Astrocyte of the cerebellum (primary cell): ENCODE measurements around the gene MED29.

Source experiments
- DNase-seq: peaks from one replicate; pipeline ENCODE4 v3.0.0-alpha.2; 2011; ENCODE audit warnings: low read depth
- H3K4me3 ChIP-seq: 2 replicates; pipeline ENCODE4 v1.5.1; 2011; ENCODE audit warnings: mild to moderate bottlenecking, low read depth, low read length, moderate library complexity
- CTCF ChIP-seq: IDR thresholded peaks from 2 replicates; pipeline ENCODE4 v1.5.1; 2012; ENCODE audit warnings: low read length, low read depth, moderate library complexity, mild to moderate bottlenecking; ENCODE audit errors: missing control alignments
- in situ Hi-C: cut with HindIII; loops from 2 replicates; pipeline ENCODE4 v1.10.0; 2017; ENCODE audit warnings: low sequenced_read_pairs

Gene MED29

DNA sequence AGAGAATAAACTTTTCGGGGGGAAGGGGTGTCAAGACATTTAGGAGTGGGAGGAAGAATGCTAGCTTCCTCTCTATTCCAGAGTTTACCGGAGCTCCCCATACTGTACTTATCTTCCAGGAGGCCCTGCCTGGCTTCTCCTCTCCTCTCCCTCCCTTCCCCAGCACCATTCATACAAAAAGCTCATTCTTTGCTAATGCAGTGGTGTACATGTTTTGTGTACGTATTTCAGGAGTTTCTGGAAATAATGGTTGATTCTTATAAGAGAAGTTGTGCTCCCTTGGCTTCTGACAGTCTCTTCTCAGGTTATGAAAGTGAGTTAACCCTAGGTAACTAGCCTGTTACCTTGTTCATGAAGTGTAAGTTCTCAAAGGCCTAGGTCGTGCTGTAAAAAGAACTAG is 41.9 kb upstream of the MED29 start:
- in situ Hi-C loops, result no loop called here
- no peak for TF ChIP-seq CTCF
- H3K4me3 ChIP-seq, result no peak overlapping the region
- no peak for DNase-seq

DNA sequence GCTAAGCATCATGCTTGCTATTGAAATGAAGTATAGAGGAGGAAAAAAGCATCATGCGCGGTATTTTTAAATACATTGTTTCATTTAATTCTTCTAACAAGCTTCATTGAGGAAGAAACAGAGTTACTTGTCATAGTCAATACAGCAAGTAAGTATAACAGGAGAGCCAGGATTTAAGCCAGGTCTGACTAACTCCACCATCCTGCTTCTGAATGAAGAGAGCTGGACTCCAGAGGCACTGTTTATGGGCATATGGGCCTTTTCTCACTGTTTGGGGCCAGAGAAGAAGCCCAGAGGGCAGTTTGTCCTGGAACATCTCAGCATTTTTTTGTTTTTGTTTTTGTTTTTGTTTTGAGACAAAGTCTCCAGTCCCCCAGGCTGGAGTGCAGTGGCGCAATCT is 41.0 kb upstream of the MED29 start:
- no peak for TF ChIP-seq CTCF
- DNase-seq, result no peak
- in situ Hi-C loops, result no loop called here
- H3K4me3 ChIP-seq, result no peak overlapping the region

GRCh38 chr19:39351537-39352064 is 39.6 kb upstream of the MED29 start:
- no peak for TF ChIP-seq CTCF
- in situ Hi-C loops, result no loop called here

GRCh38 chr19:39352381-39353255 is 38.6 kb upstream of the MED29 start:
- DNase-seq, result no peak
- no peak overlapping the region for H3K4me3 ChIP-seq
- TF ChIP-seq CTCF, result no peak
- in situ Hi-C loops, result no loop called here

More at GRCh38 chr19:39351537-39352064, 39.6 kb upstream of the MED29 start:
- no peak overlapping the region for H3K4me3 ChIP-seq
- no peak for DNase-seq

DNA sequence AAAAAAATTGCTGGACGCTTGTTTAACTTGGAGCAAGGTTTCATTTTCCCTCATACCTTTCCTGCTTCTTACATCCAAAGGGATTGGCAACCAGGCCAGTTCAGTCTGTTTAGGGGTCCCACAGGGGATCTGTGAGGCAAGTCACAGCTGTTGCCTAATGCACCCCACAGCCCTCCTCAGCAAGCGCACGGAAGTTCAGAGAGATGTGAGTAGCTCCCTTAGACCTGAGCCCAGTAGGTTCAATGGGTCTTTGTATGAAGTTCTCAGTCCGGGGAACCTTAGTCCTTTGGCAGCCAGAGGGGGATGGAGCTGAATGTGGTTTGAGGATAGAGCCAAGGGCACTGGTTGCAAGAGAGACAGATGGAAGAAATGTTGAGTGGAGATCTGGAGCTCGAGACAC is 35.9 kb upstream of the MED29 start:
- DNase-seq, result no peak
- H3K4me3 ChIP-seq, result no peak overlapping the region
- no peak for TF ChIP-seq CTCF
- in situ Hi-C loops, result no loop called here

GRCh38 chr19:39356073-39356472 is 35.1 kb upstream of the MED29 start:
- no peak for TF ChIP-seq CTCF
- in situ Hi-C loops, result no loop called here
- DNase-seq, result no peak
- H3K4me3 ChIP-seq, result no peak overlapping the region
